Adipocyte (in vitro differentiated cells): Measurements from ENCODE around the gene LCN6.
"Not testable (repeated sequence)": the region's sequence is repeated elsewhere in the genome, so short reads cannot be mapped to it uniquely, and the experiment has no call there.

ENCODE experiments used
- DNase-seq: peaks from one replicate; pipeline ENCODE4 v3.0.0-alpha.2; 2015; ENCODE audit warnings: low read depth
- H3K27me3 ChIP-seq: replicated peaks from 2 replicates; pipeline ENCODE4 v1.7.0; 2013; ENCODE audit warnings: mild to moderate bottlenecking, low read length, moderate library complexity; ENCODE audit not compliant: control insufficient read depth, insufficient read depth
- H3K36me3 ChIP-seq: 2 replicates; pipeline ENCODE4 v1.7.0; 2013; ENCODE audit warnings: low read length, mild to moderate bottlenecking, moderate library complexity; ENCODE audit not compliant: control insufficient read depth, insufficient read depth, severe bottlenecking
- H3K4me1 ChIP-seq: 2 replicates; pipeline ENCODE4 v1.7.0; 2013; ENCODE audit warnings: mild to moderate bottlenecking, low read length, moderate library complexity; ENCODE audit not compliant: control insufficient read depth, insufficient read depth
- H3K4me3 ChIP-seq: 2 replicates; pipeline ENCODE4 v1.7.0; 2013; ENCODE audit warnings: mild to moderate bottlenecking, low read length, moderate library complexity
- H3K9ac ChIP-seq: 2 replicates; pipeline ENCODE4 v1.7.0; 2013; ENCODE audit warnings: mild to moderate bottlenecking, low read length, moderate library complexity
- H3K9me3 ChIP-seq: 2 replicates; pipeline ENCODE4 v1.7.0; 2013; ENCODE audit warnings: mild to moderate bottlenecking, low read length, moderate library complexity; ENCODE audit not compliant: control insufficient read depth

LCN6 gene

DNA sequence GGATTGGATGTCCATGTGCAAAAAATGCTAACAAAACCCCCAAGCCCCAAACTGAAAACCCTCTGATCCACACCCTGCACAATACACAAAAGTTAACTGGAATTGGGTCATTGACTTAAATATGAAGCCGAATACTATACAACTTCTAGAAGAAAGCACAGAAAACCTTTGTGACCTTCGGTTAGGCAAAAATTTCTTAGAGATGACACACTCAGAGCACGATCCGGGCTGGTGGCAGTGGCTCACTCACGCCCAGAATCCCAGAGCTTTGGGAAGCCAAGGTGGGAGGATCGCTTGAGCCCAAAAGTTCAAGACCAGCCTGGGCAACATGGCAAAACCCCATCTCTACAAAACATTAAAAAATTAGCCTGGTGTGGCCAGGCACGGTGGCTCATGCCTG, 37.8 kb downstream of the LCN6 start:
- Histone ChIP-seq H3K9ac (no peak overlapping the region), H3K4me3 (no peak overlapping the region)
- no peak for DNase-seq

DNA sequence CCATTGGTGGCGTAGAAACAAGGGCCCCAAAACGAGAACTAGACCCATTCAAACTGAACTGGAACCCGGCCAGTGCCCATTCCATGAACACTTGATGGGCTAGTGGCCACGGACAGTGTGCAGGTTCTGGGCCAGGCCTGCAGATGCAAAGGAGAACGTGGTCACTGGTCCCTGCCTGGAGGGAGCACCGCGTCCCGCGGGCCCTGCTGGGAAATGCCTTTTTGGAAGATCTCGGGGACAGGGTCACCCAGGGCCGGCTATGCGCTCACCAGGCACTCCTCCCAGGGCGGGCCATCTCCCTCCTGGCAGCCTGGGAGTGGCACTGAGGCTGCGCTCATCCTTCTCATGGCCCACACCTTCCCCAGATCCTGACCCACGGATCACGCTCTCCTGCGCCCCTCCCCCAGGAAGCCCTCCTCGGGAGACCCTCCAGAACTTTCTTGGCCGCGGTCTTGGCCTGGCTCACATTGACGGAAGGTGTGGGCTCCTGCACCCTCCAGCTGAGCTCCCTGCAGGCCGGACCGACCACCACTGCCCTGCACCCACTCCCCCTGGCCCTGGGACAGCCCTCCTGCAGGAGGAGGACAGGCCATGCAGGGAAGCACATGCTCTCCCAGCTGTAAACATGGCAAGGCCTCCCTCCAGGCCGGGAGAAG, 38.7 kb downstream of the LCN6 start:
- H3K9me3 ChIP-seq: no peaks in the 10 kb centered on the region
- peaks cover 3% of the 10 kb centered on the region for H3K4me1 ChIP-seq
- no peaks in the 10 kb centered on the region for H3K36me3 ChIP-seq
- no peak for DNase-seq
- peaks cover 21% of the 10 kb centered on the region for H3K27me3 ChIP-seq
- H3K4me3 ChIP-seq: no peak overlapping the region
- no peak overlapping the region for H3K9ac ChIP-seq

More for the DNA sequence above, 37.8 kb downstream of the LCN6 start:
- Histone ChIP-seq H3K27me3 (peaks cover 26% of the 10 kb centered on the region), H3K4me1 (peaks cover 3% of the 10 kb centered on the region), H3K36me3 (no peaks in the 10 kb centered on the region), H3K9me3 (no peaks in the 10 kb centered on the region)

DNA sequence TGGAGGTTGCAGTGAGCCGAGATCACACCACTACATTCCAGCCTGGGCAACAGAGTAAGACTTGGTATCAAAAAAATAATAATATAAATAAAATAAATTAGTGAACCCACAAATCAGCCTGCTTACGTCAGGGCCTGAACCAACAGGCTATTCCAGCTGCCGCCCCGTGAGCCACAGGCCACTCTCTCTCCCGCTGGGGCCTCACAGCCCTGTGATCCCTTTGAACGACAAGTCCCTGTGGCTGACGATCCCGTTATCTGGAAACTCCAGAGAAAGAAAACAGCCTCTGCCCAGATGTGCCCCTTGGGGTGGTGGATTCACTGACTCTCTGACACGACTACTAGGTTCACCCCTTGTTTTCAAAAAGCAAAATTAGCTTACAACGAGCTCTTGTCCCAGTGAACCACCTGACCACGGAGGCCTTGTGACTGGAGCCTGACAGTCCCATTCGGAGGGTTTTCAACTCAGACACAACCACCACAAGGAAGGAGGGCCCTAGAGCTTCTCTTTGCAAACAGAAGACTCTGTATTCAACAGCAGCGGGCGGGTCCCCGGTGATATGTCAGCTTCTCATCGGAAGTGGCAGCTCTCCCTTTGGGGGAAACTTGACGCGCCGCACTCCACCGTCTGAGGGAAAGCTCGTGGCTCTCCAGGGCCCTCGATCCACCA, 40.3 kb downstream of the LCN6 start:
- DNase-seq: no peak
- no peaks in the 10 kb centered on the region for H3K36me3 ChIP-seq
- H3K27me3 ChIP-seq: peaks cover 13% of the 10 kb centered on the region
- H3K9me3 ChIP-seq: no peaks in the 10 kb centered on the region
- peaks cover 3% of the 10 kb centered on the region for H3K4me1 ChIP-seq
- no peak overlapping the region for H3K4me3 ChIP-seq
- no peak overlapping the region for H3K9ac ChIP-seq

DNA sequence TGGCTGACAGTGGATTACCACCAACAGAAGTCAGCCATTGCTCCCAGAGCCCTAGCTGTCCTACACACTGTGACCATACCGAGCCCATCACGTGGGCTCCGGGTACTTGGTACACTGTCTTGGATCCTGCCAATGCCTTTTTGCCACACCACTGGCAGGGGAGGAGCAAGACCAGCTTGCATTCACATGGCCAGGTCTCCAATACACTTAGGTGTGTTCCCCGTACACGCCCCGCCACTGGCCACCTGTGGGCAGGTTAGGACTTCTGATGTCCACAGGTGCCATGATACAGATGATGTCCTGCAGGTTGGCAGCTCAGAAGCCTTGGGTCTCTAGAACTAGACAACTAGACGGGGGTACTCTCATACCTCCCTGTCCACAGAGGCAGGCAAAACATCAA, 41.3 kb downstream of the LCN6 start:
- no peak for DNase-seq
- Histone ChIP-seq H3K36me3 (no peaks in the 10 kb centered on the region), H3K4me3 (no peak overlapping the region), H3K4me1 (peaks cover 3% of the 10 kb centered on the region), H3K9ac (no peak overlapping the region), H3K9me3 (no peaks in the 10 kb centered on the region), H3K27me3 (peaks cover 12% of the 10 kb centered on the region)

DNA sequence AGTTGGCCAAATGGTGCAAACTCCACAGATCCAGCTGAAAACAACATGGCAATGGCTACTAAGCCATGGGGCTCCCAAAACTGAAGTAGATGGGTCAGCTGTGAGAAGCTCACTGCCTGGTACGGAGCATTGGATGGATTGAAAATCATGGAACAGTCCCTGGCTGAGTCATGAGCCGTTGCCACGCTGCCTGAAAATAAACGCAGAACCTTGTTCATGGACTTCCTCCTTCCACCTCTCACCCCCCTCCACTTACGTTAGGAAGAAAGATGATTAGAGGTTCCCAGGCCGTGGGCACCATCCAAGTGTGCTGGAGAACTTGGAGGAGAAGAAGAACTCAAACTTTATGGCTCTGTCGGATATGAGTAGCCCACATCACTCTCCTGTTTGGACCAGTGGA, 42.8 kb downstream of the LCN6 start:
- Histone ChIP-seq H3K9me3 (no peaks in the 10 kb centered on the region), H3K27me3 (peaks cover 18% of the 10 kb centered on the region), H3K4me1 (peaks cover 5% of the 10 kb centered on the region), H3K4me3 (no peak overlapping the region), H3K9ac (no peak overlapping the region), H3K36me3 (no peaks in the 10 kb centered on the region)
- no peak for DNase-seq

DNA sequence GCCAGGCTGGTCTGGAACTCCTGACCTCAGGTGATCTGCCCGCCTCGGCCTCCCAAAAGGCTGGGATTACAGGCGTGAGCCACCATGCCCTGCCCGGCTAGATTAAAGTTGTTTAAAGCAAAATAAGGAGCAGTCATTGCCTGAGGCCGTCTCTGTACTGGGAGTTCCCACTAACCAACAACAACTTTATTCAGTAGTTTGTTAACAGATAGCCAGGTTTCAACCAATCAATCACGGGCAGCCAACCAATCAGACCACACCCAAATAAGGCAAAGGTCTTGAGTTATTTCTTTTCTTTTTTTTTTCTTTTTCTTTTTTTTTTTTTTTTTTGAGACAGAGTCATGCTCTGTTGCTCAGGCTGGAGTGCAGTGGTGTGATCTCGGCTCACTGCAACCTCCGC, 43.6 kb downstream of the LCN6 start:
- H3K9ac ChIP-seq, H3K4me3 ChIP-seq, DNase-seq, H3K36me3 ChIP-seq, H3K9me3 ChIP-seq: not testable (repeated sequence)
- Histone ChIP-seq H3K27me3 (peaks cover 15% of the 10 kb centered on the region), H3K4me1 (peaks cover 10% of the 10 kb centered on the region)

DNA sequence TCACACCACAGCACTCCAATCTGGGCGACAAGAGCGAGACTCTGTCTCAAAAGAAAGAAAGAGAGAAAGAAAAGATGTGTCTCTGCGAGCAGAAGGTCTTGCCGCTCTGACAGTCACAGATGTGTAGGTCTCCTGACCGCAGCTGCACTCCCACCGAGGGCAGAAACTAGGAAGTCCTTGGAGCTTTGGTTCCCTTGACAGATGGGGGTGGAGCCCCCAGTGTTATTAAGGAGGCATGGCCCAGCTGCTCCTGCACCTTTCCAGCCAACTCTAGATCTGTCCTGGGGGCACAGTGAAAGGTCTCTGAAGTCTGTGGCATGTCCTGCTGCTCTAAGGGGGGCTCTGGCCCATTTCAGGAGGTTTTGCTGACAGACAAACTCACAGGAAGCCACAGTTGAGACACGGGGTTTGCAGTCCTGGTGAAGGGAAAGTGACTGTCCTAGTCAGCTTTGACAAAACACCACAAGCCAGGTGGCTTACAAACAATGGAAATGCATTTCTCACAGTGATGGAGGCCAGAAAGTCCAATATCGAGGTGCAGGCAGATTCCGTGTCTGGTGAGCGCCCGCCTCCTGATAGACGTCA, 45.0 kb downstream of the LCN6 start:
- H3K9me3 ChIP-seq: no peaks in the 10 kb centered on the region
- no peak overlapping the region for H3K9ac ChIP-seq
- DNase-seq: no peak
- peaks cover 15% of the 10 kb centered on the region for H3K27me3 ChIP-seq
- H3K4me1 ChIP-seq: peaks cover 10% of the 10 kb centered on the region
- no peaks in the 10 kb centered on the region for H3K36me3 ChIP-seq
- no peak overlapping the region for H3K4me3 ChIP-seq

DNA sequence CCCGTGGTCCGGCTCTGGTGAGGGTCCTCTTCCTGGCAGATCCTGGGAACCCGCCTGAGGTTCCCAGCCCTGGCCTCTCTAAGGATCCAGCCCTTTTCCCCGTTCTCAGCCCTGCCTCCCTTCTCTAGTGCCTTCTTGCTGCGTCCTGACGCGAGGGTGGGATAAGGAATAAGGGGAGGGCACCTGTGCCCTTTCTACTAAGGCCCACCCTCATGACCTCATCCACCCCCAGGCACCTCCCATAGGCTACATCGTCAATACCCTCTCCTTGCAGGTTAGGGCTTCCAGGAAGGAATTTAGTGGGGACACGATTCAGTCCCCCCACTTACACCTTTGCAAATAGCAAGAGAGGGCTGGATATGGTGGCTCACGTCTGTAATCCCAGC, 46.7 kb downstream of the LCN6 start:
- no peak for DNase-seq
- H3K36me3 ChIP-seq: no peaks in the 10 kb centered on the region
- H3K4me3 ChIP-seq: no peak overlapping the region
- H3K27me3 ChIP-seq: peaks cover 10% of the 10 kb centered on the region
- peaks cover 21% of the 10 kb centered on the region for H3K4me1 ChIP-seq
- H3K9me3 ChIP-seq: no peaks in the 10 kb centered on the region
- no peak overlapping the region for H3K9ac ChIP-seq

DNA sequence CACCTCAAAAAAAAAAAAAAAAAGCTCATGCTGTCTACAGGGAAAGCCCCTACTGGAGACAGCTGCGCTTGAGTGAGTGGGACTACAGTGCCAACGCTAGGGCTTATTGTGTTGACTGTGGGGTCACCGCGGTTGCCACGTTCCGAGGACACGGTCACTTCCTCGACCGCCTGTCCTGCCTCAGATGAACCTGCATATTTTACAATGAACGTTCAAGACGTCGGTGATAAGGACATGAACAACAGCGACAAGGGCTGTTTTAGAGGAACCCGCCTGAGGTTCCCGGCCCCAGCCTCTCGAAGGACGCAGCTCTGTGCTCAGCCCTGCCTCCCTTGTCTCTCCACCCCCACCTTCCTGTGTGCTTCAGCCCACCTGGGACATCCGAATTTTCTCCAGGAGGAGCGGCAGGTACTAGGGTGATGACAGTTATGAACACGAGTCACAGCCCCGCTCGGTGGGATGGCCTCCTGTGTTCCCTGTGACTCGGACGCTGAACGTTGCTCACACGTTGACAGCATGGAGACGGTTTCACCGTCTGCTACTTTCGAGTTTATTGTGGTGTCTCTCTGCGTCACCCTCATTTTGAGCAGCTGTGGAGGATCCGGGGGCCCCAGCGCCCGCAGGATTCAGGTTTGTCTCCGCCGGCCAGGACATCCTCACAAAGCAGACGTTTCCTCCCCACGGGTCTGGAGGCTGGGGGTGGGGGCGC, 47.2 kb downstream of the LCN6 start:
- H3K4me3 ChIP-seq: no peak overlapping the region
- H3K36me3 ChIP-seq: no peaks in the 10 kb centered on the region
- DNase-seq: no peak
- H3K9ac ChIP-seq: no peak overlapping the region
- H3K27me3 ChIP-seq: peaks cover 12% of the 10 kb centered on the region
- peaks cover 21% of the 10 kb centered on the region for H3K4me1 ChIP-seq
- H3K9me3 ChIP-seq: no peaks in the 10 kb centered on the region

DNA sequence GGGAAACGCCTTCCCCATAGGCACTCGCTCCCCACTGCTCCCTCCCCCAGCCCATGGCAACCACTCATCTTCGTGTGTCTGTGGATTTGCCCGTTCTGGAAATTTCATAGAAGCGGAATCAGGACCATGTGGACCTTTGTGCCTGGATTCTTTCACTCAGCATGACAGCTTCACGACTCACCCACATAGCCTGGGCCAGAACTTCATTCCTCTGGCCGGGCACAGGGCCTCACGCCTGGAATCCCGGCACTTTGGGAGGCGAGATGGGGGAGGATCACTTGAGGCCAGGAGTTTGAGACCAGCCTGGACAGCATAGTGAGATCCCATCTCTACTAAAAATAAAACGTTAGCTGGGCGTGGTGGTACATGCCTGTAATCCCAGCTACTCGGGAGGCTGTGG, 48.0 kb downstream of the LCN6 start:
- H3K4me1 ChIP-seq: peaks cover 21% of the 10 kb centered on the region
- H3K9me3 ChIP-seq: no peaks in the 10 kb centered on the region
- H3K9ac ChIP-seq: no peak overlapping the region
- H3K27me3 ChIP-seq: peaks cover 18% of the 10 kb centered on the region
- DNase-seq: peak; percentile 53
- H3K36me3 ChIP-seq: no peaks in the 10 kb centered on the region
- H3K4me3 ChIP-seq: no peak overlapping the region

DNA sequence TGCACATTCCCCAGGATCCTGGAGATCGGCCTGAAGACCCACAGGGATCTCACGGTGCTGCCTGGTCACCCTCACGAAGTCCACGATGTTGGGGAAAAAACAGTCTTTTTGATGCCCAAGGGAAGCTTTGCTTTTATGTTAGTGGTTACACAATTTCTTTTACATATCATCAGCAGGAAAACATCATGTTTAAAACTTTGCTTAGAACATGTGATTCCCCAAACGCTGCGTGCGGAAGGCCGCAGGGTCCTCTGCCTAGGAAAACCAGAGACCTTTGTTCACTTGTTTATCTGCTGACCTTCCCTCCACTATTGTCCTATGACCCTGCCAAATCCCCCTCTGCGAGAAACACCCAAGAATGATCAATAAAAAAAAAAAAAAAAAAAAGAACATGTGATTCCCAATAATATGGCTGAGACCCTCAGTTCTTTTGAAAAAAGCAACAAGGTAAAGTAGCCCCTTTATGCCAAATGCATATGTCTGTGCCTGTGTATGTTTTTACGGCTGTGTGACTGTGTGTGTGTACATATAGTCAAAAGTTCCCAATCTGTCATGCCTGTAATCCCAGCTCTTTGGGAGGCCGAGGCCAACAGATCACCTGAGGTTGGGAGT, 49.6 kb downstream of the LCN6 start:
- peaks cover 21% of the 10 kb centered on the region for H3K4me1 ChIP-seq
- no peak overlapping the region for H3K4me3 ChIP-seq
- no peaks in the 10 kb centered on the region for H3K9me3 ChIP-seq
- H3K36me3 ChIP-seq: no peaks in the 10 kb centered on the region
- H3K27me3 ChIP-seq: peaks cover 18% of the 10 kb centered on the region
- no peak for DNase-seq
- H3K9ac ChIP-seq: no peak overlapping the region
